Measurements from ENCODE around the gene MTIF2.
"Not testable (repeated sequence)": the region's sequence is repeated elsewhere in the genome, so short reads cannot be mapped to it uniquely, and the experiment has no call there.

MTIF2 gene, protein sequence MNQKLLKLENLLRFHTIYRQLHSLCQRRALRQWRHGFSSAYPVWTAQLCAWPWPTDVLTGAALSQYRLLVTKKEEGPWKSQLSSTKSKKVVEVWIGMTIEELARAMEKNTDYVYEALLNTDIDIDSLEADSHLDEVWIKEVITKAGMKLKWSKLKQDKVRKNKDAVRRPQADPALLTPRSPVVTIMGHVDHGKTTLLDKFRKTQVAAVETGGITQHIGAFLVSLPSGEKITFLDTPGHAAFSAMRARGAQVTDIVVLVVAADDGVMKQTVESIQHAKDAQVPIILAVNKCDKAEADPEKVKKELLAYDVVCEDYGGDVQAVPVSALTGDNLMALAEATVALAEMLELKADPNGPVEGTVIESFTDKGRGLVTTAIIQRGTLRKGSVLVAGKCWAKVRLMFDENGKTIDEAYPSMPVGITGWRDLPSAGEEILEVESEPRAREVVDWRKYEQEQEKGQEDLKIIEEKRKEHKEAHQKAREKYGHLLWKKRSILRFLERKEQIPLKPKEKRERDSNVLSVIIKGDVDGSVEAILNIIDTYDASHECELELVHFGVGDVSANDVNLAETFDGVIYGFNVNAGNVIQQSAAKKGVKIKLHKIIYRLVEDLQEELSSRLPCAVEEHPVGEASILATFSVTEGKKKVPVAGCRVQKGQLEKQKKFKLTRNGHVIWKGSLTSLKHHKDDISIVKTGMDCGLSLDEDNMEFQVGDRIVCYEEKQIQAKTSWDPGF

DNA sequence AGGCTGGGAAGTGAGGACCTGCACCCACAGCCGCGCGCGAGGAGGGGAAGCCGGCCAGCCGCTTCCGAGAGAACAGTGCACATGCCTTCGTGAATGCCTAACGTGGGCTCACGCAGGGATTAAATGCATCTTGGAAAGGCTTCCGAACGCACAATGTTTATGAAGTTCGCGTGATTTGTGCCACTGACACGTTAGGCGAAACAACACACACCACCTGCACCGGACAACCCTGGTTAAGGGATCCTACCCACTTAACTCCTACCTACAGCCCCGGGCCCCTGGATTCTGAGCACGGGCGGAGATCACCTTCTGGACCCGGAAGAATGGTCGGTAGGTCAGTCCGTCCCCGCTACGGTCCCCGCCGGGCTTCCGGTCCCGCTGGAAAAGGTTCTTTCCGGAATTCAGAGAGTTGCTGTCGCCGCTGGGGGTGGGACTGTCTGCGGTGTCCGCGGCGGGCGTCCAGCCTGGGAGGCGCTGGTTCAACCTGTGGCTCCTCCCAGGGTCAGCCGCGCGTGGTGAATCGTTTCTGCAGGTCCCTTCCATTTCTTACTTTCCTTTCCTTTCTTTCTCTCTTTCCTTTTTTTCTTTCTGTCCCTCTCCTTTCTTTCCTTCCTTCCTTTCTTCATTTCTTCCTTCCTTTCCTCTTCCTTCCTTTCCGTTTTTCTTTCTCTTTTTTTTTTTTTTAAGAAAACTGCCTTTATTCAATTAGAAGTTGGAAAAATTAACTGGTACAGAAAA is at the start of gene MTIF2:
MTIF2 (minus strand) TSS at position 325 of the 738 bp plus-strand sequence. CDS start 5,373 bp downstream, outside the sequence.
- DNase-seq = peak; percentile 95

DNA sequence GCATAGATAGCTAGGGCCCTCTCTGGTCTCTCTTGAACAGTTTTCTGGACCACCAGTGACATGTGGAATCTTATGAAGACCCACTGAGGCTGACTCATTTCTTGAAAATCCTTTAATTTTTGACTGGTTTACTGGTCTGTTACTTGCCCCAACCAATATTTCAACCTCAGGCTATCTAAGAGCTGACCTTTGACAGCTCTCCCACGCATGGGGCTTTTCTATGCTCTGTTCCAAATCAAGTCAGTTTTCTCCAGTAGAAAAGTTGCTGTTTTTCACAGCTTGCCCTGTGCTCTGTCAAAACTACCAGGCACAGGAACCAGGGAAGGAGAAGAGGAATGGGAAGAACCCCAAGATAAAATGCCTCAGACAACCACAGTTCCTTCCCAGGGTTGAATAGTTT is 46.0 kb upstream of the MTIF2 start:
- no peak for DNase-seq

DNA sequence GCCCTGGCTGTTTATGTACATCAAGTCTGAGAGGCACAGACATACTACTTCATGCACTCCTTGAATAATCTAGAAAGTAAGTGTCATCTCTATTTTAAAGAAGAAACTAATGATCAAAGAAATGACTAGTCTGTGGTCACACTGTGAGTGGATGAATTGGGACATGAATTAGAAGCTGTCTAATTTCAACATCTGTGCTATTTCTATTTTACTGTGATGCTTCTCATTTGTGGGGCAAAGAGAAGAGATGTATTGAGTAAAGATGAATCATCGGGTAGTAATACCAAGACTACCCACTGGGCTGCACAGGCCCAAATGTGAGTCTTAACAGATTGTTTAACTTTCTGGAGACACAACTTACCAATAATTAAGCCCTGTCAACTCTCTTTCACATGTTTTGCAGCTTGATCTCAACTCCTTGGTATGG is 42.4 kb upstream of the MTIF2 start:
- DNase-seq = no peak

DNA sequence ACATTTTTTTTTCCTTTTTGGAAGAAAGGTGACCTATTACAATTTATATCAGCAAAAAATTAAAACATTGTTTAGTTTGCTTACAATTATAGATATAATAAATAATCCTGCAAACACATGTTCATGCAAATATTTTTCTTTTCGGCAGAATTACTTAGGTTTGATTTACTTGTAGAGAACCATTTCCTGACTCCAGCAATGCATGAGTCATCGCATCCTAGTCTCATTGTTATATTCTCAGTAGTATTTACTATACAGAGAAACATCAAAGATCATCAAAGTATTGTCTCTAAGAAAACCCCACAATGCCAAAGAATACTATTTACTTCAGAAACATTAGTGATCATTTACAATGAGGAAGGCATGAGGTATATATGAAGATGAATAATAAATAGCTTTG is 40.4 kb upstream of the MTIF2 start:
- no peak for DNase-seq

DNA sequence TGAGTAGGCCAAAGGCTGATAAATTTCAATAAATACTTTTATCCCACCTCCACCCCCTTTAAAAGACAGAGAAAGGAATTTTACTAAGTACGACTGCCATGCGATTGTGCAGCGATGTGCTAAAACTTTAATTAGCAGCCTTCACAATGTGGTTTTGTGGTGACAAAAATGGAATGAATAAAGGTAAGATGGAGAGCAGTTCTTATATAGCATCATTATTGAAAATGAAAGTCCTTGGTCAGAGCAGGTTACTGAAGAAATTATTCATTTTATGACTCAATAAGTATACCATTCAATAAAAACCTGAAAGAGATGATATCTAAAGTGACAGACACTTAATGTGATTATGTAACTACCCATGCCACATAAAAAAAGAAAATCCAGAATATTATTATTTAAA is 33.2 kb upstream of the MTIF2 start:
- DNase-seq = no peak

DNA sequence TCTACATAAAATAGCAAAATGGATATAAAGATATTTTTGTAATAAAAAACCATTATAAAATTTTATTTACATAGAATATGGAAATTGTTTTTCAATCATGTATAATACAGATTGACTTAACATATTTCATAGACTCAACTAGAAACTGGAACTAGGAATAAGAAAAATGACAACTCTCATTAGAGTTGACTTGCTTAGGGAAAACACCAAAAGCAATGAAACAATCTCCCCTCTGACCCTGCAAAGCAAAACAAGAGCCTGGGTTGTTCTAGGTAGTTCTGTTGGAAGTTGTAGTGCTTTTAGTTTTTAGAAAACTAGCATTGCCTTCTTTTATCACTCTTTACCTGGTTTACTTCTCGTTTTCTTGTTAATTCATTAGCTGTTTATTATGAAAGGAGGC is 32.2 kb upstream of the MTIF2 start:
- no peak for DNase-seq

DNA sequence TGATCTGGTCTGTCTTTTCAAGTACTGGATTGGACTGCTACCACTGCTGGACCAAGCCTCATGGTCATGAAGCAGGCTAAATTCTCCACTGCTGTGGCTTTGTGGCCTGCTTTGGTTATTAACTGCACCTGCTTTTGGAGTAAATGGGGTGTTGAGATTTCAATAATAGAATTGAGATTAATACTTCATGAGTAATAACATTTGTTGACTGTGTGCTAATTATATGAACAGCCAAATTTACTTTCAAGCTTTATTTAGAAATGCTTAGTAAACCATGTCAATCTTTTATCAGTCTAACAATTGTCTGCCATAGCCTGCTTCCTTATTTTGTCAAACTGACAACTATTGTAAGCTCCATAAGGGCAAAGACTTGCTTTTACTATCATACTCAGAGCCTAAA is 27.4 kb upstream of the MTIF2 start:
- no peak for DNase-seq

DNA sequence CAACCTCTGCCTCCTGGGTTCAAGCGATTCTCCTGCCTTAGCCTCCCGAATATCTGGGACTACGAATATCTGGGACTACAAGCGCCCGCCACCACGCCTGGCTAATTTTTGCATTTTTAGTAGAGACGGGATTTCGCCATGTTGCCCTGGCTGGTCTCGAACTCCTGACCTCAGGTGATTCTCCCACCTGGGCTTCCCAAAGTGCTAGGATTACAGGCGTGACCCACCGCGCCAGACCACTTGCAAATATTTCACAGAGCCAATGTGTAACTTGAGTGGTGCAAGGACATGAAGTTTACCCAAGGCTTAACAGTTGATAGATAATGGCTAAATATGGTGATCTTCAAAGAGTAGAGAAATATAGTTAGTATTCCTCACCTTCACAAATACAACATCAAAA is 14.1 kb upstream of the MTIF2 start:
- no peak for DNase-seq

DNA sequence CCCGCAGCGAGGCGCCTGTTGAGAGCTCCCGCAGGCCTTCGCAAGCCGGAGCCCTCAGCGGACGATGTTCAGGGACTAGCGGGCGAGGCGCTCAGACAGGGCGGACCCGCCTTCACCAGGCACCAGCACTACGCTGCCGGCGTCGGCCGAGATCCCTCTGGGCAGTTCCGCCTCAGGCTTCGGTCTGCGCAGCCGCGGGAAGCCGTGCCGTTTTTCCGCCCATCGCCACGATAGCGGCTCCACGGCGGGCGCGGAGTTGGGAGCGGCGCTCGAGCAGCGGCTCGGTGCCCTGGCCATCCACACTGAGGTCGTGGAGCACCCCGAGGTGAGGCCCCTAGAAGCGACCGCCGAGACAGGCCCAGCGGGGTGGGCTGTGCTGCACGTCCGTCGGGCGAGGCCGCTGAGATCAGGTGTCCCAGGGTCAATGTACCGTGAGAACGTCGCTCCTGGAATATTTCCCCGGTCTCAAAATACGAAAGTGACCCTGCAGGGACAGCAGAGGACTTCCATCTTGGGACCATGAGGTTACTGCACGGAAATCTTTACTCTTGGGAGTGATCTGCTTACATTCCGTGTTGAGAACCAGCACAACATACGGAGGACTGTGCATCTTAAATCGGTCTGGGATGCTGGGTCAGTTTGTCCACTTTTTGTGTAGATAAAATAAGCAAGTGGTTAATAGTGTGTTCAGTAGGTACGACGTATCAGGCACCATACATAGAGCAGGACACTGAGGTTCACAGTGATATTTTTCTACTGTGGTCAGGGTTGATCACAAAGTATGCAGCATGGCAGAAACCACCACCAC is 13.3 kb upstream of the MTIF2 start:
- peak; percentile 88 for DNase-seq

DNA sequence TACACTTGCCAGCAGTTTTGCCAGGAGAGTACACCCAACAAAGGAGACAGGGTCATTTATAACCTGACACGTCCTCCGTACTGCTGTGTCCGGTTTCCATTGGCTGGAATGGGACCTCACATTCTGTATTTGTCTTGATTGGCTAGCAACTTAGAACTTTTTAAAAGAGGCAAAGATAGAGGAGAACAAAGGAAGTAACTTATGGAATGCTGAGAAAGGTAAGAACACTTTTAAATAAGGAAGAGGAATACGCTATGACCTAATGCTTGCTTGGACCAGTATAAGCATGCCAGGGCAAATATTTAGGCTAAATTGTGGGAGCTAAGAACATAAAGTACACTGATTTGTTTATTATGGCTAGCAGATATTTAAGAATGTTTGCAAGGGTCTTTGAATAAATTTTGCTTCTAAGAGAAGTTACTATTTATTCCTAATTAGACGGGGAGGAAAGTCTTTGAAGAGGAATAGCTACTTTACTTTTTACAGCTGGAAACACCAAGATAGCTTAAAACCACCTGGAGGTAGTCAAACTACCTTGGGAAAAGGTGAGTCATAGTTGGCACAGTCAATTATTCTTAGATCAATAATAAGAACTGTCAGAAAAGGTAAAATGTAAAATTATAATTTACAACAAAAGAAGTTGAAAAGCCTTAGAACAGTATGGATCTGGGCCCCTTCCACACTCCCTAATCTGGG is 12.0 kb upstream of the MTIF2 start:
- DNase-seq = not testable (repeated sequence)

DNA sequence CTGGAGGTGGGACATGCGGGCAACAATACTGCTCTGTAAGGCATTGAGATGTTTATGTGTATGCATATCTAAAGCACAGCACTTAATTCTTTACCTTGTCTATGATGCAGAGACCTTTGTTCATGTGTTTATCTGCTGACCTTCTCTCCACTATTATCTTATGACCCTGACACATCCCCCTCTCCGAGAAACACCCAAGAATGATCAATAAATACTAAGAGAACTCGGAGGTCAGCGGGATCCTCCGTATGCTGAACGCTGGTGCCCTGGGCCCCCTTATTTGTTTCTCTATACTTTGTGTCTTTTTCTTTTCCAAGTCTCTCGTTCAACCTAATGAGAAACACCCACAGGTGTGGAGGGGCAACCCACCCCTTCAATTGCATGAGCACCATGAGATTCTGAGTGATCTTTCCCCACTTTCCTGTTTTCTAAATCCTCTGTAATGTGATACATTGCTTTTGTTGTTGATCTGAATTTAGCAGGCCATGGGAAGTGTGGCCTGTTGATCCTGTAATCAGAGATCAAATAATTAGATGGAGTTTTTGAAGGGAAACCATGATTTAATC is 10.9 kb upstream of the MTIF2 start:
- DNase-seq = not testable (repeated sequence)

DNA sequence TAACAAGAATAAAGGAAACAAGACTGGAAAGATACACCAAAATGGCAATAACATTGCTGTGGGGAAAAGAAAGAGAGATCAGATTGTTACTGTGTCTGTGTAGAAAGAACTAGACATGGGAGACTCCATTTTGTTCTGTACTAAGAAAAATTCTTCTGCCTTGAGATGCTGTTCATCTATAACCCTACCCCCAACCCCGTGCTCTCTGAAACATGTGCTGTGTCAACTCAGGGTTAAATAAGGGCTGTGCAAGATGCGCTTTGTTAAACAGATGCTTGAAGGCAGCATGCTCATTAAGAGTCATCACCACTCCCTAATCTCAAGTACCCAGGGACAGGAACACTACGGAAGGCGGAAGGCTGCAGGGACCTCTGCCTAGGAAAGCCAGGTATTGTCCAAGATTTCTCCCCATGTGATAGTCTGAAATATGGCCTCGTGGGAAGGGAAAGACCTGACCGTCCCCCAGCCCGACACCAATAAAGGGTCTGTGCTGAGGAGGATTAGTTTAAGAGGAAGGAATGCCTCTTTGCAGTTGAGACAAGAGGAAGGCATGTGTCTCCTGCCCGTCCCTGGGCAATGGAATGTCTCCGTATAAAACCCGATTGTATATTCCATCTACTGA is 10.3 kb upstream of the MTIF2 start:
- DNase-seq = not testable (repeated sequence)

DNA sequence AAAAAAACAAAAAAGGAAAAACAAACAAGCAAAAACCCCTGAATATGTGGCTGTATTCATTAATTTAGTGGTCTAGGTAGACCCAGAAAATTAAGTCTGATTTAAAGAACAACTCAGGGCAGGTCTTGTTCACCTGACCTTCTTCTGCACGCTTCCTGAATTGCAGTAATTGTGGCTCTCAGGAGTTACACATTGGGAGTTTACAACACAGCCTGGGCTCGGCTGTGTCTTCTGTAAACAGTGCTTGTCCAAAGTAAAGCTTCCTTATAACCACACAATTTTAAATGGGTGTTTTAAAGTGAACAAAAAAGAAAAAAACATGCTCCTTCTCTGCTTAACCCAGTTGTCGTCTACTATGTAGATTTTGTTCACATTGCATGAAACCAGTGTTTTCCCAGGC is 8.3 kb upstream of the MTIF2 start:
- no peak for DNase-seq

DNA sequence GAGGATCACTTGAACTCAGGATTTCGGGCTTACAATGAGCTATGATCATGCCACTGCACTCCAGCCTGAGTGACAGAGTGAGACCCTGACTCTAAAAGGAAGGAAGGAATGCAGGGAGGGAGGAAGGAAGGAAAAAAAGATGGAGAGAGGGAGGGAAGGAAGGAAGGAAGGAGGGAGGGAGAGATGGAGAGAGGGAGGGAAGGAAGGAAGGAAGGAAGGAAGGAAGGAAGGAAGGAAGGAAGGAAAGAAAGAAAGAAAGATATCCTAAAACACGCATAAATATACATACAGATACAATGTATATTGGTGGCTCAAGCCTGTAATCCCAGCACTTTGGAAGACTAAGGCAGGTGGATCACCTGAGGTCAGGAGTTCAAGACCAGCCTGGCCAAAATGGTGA is 5.3 kb upstream of the MTIF2 start:
- DNase-seq = not testable (repeated sequence)

DNA sequence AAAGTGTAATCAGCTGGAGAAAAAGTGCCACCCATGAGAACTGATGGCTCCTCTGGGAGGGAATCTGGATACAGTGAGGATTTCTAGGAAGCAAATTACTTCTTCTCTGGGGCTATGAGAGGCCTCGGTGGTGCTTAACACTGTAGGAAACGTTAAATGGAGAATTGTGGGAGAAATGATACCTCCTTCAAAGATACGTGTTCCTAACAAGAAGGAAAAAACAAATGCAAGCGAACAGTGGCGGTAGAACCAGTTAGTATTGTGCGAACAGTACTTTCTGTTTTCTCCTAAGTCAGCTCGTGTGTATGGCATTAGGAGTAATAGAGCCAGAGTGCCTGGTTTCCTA is 587 bp upstream of the MTIF2 start:
- no peak for DNase-seq

DNA sequence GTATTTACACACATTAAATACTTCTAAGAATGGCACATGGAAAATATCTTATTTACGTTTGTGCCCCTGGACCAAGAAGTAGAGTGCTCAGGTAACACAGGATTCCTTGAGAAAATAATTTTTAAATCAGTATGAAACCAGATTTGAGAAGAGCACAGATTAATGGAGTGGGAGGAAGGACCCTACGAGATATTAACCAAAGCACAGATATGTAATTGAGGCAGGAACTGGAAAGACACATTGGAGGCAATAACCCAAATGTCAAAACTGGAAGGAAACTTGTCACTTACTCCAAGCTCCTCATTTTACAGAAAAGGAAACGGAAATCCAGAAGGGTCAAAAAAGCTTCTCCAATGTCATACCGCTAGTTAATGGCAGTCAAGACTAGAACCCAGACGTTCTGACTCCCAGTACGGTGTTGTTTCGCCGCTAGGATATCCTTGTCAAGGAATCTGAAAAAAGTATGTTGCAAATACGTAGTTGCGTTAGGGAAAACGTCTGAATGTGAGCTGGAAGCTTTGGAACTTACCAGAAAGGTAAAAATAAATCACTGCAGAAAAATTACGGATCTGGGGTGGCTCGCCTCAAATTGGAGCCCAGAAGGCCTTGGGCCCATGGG is 634 bp downstream of the MTIF2 start:
- DNase-seq = peak; percentile 67

DNA sequence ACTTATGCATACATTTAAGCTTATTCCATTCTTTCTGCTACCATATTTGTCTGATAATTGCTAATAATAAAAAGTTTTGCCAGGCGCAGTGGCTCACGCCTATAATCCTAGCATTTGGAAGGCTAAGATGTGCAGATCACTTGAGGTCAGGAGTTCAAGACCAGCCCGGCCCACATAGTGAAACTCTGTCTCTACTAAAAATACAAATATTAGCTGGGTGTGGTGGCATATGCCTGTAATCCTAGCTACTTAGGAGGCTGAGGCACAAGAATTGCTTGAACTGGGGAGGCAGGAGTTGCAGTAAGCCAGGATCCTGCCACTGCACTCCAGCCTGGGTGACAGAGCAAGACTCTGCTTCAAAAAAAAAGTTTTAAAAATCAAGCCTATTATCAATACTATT is 9.4 kb downstream of the MTIF2 start:
- DNase-seq = not testable (repeated sequence)

DNA sequence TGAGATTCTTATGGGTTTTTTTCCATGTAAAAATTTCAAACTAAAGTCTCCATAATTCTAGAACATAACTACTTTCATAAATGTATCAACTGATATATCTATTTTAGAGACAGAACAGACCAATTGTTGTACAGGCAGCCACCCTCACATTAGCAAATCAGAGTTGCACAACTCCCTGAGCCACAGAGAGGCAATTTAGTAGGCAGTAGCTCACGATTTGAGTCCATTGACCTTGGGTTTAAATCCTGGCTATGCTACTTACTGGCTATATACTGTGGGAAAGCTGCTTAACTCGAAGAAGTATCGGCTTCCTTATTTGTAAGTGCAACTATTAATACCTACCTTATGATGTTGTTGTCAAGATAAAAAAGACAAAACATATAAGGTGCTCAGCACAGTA is 16.2 kb downstream of the MTIF2 start:
- no peak for DNase-seq

DNA sequence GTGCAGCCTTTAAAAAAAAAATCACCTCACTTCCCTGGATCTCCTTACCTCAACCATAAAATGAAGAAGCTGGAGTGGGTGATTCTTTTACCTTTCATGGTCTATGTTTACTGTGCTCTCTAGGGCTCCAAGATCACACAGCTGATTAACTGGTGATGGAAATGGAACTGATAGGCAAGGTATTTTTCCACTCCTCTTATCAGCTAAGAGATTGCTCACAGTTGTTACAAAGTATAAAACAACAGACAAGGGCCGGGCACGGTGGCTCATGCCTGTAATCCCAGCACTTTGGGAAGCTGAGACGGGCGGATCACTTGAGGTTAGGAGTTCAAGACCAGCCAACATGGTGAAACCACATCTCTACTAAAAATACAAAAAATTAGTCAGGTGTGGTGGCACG is 22.0 kb downstream of the MTIF2 start:
- no peak for DNase-seq

DNA sequence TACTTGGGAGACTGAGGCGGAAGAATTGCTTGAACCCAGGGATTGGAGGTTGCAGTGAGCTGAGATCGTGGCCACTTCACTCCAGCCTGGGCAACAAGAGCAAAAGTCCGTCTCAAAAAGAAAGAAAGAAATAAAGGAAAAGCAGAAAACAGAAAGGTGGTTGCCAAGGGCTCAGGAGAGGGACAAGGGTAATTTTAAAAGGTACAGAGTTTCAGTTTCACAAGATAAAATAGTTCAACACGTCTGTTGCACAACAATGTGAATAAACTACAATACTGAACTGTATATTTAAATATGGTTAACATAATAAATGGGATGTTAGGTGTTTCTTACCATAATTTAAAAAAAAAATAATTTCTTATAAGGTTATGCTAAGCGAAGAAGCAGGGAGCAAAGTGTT is 23.6 kb downstream of the MTIF2 start:
- DNase-seq = no peak

DNA sequence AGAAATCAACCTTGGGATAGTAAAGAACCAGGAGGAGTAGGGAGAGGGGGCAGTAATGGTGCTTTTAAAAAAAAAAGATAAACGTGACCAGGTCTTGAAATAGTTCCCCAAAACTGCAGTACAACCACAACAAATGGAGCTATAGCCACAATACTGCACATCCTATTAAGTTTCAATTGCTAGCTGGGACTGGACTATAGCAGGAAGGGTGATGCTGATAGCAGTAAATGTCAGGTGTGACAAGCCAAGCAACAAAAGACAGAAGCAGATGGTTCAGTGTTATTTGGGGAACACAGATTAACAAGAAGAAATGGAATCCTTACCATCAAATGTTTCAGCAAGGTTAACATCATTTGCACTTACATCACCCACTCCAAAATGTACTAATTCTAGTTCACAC is 26.4 kb downstream of the MTIF2 start:
- DNase-seq = peak; percentile 10
